Measurements from ENCODE around the gene KCNQ5. TPM values are rescaled to one million over a fixed set of nuclear protein-coding genes. Genes with fewer than 3 reads are reported as not detected.
A peak's percentile ranks its signal among the peaks of the same experiment; 100 is the strongest.

KCNQ5 gene
- total RNA-seq, 1 experiment from 2014 or later: 13.9 TPM

- DNase-seq (ENCODE audit: low read depth, low spot score): peak; percentile 25
- in situ Hi-C loops (cut with HindIII; ENCODE audit: low pct_unique_long_range_greater_than_20kb, low sequenced_read_pairs): no loop called here
These were observed 440.3 kb downstream of the KCNQ5 start for GRCh38 chr6:73062130-73062529.

DNA sequence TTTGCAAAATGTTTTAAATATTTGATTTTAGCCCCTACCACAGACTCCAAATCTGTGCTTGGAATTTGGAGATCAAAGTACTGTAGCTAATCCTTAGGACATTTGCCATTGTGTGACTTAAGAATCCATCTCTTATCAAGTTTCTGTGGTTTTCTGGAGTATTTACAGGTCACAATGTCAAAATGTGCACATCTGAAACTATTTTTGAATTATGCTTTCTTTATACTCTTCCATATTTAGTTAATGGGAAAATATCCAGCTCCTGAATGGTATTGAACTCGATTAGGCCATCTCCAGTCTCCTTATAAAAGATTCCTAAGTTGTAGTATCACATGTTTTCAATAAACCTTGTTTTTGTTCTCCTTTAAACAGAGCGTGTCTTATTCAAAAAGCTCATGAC is 441.0 kb downstream of the KCNQ5 start:
- peak; percentile 43 for DNase-seq (ENCODE audit: low read depth, low spot score)
- in situ Hi-C loops (cut with HindIII; ENCODE audit: low pct_unique_long_range_greater_than_20kb, low sequenced_read_pairs): no loop called here

DNA sequence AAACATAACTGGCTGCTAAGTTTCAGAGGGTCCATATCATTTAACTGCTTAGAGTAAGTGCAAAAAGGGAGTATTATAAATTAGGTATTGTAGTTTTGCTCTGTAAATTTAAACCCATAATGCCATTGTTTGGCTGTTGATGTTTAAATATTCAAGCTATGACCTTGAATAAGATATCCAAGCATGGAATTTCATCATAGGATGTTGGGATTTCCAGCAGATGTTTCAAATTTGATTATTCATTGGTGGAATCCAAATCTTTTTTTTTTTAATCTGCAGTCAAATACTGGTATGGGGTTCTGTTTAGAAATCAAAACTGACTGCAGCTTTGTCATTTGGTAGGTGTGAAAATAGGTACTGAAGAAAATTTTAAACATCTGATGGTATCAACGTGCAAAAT is 442.4 kb downstream of the KCNQ5 start:
- in situ Hi-C loops (cut with HindIII; ENCODE audit: low pct_unique_long_range_greater_than_20kb, low sequenced_read_pairs): no loop called here
- DNase-seq (ENCODE audit: low read depth, low spot score): no peak

GRCh38 chr6:73073238-73073637 is 451.4 kb downstream of the KCNQ5 start:
- no peak for DNase-seq (ENCODE audit: low read depth, low spot score)
- in situ Hi-C loops (cut with HindIII; ENCODE audit: low pct_unique_long_range_greater_than_20kb, low sequenced_read_pairs): no loop called here

GRCh38 chr6:73074175-73074574 is 452.3 kb downstream of the KCNQ5 start:
- in situ Hi-C loops (cut with HindIII; ENCODE audit: low pct_unique_long_range_greater_than_20kb, low sequenced_read_pairs): no loop called here
- DNase-seq (ENCODE audit: low read depth, low spot score): no peak

- in situ Hi-C loops (cut with HindIII; ENCODE audit: low pct_unique_long_range_greater_than_20kb, low sequenced_read_pairs): no loop called here
- no peak for DNase-seq (ENCODE audit: low read depth, low spot score)
These were observed 454.5 kb downstream of the KCNQ5 start for GRCh38 chr6:73076211-73076954.

DNA sequence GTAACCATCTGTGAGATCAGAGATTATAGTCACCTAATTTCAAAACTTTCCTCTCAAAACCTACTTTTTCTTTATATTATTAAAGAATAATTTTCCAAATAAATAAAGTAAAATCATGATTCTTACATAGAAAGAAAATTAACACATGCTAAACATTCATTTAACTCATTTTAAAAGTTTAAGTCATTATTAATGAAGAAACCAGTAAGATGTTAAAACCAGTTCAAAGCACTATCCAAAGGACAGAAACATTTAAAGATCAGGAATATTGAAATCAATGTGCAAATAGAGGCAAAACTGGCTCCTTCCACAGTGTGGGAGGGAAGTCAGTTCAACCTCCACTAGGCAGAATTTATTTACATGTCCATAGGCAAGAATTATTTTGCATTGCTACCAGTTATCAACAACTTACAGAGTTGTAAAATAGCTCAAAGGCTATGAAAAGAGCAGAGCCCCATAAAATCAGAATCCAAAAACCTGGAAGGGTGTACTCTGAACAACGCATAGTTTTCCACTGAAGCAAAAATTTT is 456.5 kb downstream of the KCNQ5 start:
- in situ Hi-C loops (cut with HindIII; ENCODE audit: low pct_unique_long_range_greater_than_20kb, low sequenced_read_pairs): no loop called here
- DNase-seq (ENCODE audit: low read depth, low spot score): no peak

DNA sequence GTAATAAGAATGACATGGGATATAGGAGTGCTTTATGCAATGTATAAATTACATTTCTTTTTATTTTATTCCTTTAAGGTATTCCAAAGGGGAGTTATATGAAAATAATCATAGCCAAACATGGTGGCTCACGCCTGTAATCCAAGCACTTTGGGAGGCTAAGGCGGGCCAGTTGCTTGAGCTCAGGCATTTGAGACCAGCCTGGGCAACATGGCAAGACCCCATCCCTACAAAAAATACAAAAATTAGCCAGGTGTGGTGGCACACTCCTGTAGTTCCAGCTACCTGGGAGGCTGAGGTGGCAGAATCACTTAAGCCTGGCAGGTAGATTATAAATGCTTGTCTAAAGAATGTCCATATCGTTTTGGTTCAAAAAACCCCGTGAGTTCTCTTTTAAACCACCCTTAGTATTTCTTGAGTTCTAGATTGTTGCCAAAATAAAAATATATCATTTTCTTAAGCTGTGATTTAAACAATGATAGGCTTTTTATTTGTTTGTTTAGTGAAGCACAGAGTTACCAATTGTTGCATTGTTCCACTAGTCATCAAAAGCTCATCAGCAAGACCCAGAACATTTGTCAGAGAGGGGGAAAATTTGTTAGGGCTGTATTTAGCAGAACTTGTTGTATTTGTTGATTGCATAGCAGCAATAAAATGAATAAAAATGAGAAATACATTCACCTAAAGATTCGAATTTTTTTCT is 457.2 kb downstream of the KCNQ5 start:
- in situ Hi-C loops (cut with HindIII; ENCODE audit: low pct_unique_long_range_greater_than_20kb, low sequenced_read_pairs): no loop called here
- no peak for DNase-seq (ENCODE audit: low read depth, low spot score)

DNA sequence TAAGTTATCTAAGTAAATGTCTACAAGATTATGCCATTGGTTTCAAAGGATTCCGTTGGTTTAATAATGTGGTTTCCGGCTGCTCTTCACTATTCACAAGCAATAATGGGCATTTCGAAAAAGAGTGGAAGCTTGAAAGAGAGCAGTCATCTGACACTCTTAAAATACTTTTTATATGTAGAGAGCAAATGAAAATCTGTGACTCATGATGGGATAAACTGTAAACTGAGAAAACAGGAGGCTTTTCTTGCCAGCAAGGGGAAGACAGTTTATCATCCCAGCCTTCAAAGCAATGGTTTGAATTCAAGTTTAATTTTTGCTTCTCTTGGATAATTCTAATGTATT is 457.7 kb downstream of the KCNQ5 start:
- in situ Hi-C loops (cut with HindIII; ENCODE audit: low pct_unique_long_range_greater_than_20kb, low sequenced_read_pairs): no loop called here
- peak; percentile 64 for DNase-seq (ENCODE audit: low read depth, low spot score)

DNA sequence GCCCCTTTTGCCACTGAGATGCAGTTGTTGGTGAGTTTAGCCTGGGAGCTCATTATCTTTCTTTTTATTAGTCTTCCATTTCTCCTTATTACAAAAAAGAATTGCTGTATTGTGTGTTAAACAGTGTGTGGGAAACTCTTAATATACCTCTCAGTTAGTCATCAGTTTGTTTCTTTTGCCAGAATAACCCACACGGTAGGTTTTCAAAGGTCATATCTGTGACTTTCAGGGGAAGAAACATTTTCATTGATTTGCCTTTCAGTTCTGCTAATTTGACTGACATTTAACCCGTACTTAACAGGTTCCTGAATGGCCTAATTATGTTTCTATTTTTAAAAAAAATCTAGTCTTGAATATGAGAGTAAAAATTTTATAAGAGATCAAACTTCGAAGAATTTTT is 458.1 kb downstream of the KCNQ5 start:
- in situ Hi-C loops (cut with HindIII; ENCODE audit: low pct_unique_long_range_greater_than_20kb, low sequenced_read_pairs): no loop called here
- DNase-seq (ENCODE audit: low read depth, low spot score): peak; percentile 71

GRCh38 chr6:73081955-73082354 is 460.1 kb downstream of the KCNQ5 start:
- in situ Hi-C loops (cut with HindIII; ENCODE audit: low pct_unique_long_range_greater_than_20kb, low sequenced_read_pairs): no loop called here
- no peak for DNase-seq (ENCODE audit: low read depth, low spot score)

GRCh38 chr6:73083886-73084285 is 462.0 kb downstream of the KCNQ5 start:
- no peak for DNase-seq (ENCODE audit: low read depth, low spot score)
- in situ Hi-C loops (cut with HindIII; ENCODE audit: low pct_unique_long_range_greater_than_20kb, low sequenced_read_pairs): no loop called here

DNA sequence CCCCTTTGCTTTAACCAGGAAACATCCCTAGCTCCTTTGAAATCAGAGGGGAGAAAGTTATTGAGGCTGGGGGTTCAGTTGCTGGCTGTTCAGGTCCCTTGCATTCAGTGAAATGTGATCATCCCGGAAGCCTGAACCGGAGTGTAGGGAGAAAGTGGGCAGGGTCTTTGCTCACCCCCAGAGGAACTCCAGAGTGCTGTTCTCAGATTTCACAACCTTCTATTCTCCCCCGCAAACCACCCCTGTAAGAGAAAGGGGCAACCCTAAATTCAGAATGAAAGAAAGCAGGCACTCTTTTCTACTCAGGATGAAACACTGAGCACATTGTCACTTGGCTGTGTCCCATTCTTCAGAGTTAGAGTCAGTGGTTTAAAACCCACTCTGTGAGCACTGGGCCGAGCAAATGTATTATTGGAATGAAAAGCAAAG is 463.6 kb downstream of the KCNQ5 start:
- DNase-seq (ENCODE audit: low read depth, low spot score): no peak
- in situ Hi-C loops (cut with HindIII; ENCODE audit: low pct_unique_long_range_greater_than_20kb, low sequenced_read_pairs): no loop called here

DNA sequence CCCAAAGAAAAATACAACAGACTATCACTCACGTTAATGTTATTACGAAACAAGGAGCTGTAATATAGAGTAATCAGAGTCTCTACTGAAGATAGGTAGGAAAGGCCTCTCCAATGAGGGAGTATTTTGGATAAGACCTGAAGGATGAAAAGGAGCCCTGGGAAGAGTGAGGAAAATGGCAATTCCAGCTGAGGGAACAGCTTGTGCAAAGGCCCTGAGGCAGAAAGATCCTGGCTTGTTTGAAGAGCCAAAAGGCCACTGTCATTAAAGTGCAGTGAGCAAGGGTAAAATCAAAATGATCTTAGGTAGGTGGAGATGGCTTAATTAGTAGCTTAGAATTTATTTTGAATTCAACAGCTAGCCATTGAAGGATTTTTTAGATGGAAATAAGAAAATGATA is 464.9 kb downstream of the KCNQ5 start:
- in situ Hi-C loops (cut with HindIII; ENCODE audit: low pct_unique_long_range_greater_than_20kb, low sequenced_read_pairs): no loop called here
- DNase-seq (ENCODE audit: low read depth, low spot score): no peak

- DNase-seq (ENCODE audit: low read depth, low spot score): no peak
- in situ Hi-C loops (cut with HindIII; ENCODE audit: low pct_unique_long_range_greater_than_20kb, low sequenced_read_pairs): no loop called here
These were observed 466.4 kb downstream of the KCNQ5 start for GRCh38 chr6:73088138-73088813.

GRCh38 chr6:73104921-73105320 is 483.1 kb downstream of the KCNQ5 start:
- in situ Hi-C loops (cut with HindIII; ENCODE audit: low pct_unique_long_range_greater_than_20kb, low sequenced_read_pairs): no loop called here
- no peak for DNase-seq (ENCODE audit: low read depth, low spot score)

GRCh38 chr6:73107016-73107415 is 485.2 kb downstream of the KCNQ5 start:
- DNase-seq (ENCODE audit: low read depth, low spot score): no peak
- in situ Hi-C loops (cut with HindIII; ENCODE audit: low pct_unique_long_range_greater_than_20kb, low sequenced_read_pairs): no loop called here

- in situ Hi-C loops (cut with HindIII; ENCODE audit: low pct_unique_long_range_greater_than_20kb, low sequenced_read_pairs): no loop called here
- no peak for DNase-seq (ENCODE audit: low read depth, low spot score)
These were observed 487.1 kb downstream of the KCNQ5 start for GRCh38 chr6:73108949-73109348.

DNA sequence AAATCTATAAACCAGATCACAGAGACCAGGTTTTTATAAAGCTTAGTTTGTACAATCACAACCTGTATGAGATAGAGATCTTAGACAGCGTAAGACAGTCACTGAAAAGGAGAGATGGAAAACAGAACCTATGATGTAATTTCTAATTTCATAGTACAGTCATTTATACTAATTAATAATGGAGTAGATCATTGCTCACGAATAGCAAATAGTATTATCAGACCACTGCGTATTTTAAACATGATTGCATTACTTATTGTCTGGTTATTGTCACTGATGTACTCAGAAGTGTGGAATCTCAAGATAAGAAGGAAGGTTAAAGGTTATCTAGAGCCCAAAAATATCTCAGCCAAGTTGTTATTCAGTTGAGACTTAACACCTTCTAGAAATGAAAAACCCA is 487.8 kb downstream of the KCNQ5 start:
- DNase-seq (ENCODE audit: low read depth, low spot score): no peak
- in situ Hi-C loops (cut with HindIII; ENCODE audit: low pct_unique_long_range_greater_than_20kb, low sequenced_read_pairs): no loop called here

Measured in SK-MEL-5 (cell line).